IPS-20b (cell line): Measurements from ENCODE around the gene EPM2A.

ENCODE experiments used
- H3K27ac ChIP-seq: one replicate; pipeline ENCODE4 v1.5.1; 2013; ENCODE audit warnings: low read length
- H3K27me3 ChIP-seq: 2 replicates; pipeline ENCODE4 v1.6.1; 2013; ENCODE audit warnings: mild to moderate bottlenecking, low read length, inconsistent platforms; ENCODE audit not compliant: insufficient read depth
- H3K36me3 ChIP-seq: 2 replicates; pipeline ENCODE4 v1.6.1; 2013; ENCODE audit warnings: low read depth, mild to moderate bottlenecking, inconsistent platforms, low read length, moderate library complexity; ENCODE audit not compliant: insufficient read depth
- H3K4me1 ChIP-seq: 2 replicates; pipeline ENCODE4 v1.6.1; 2013; ENCODE audit warnings: mild to moderate bottlenecking, control low read depth, inconsistent platforms, low read length, moderate library complexity; ENCODE audit not compliant: insufficient read depth
- H3K4me3 ChIP-seq: 2 replicates; pipeline ENCODE4 v1.5.1; 2013; ENCODE audit warnings: mild to moderate bottlenecking, low read length, inconsistent platforms
- H3K9ac ChIP-seq: 2 replicates; pipeline ENCODE4 v1.6.1; 2013; ENCODE audit warnings: low read depth, mild to moderate bottlenecking, inconsistent platforms, low read length, moderate library complexity
- H3K9me3 ChIP-seq: 2 replicates; pipeline ENCODE4 v1.6.1; 2013; ENCODE audit warnings: mild to moderate bottlenecking, low read depth, low read length, inconsistent platforms; ENCODE audit not compliant: insufficient read depth

Gene EPM2A

GRCh38 chr6:145668844-145669243 is 66.5 kb downstream of the EPM2A start:
- H3K9ac ChIP-seq: no peak overlapping the region
- H3K9me3 ChIP-seq: no peaks in the 10 kb centered on the region
- H3K4me3 ChIP-seq: no peak overlapping the region
- no peaks in the 10 kb centered on the region for H3K4me1 ChIP-seq
- no peaks in the 10 kb centered on the region for H3K36me3 ChIP-seq
- no peak overlapping the region for H3K27ac ChIP-seq
- H3K27me3 ChIP-seq: no peaks in the 10 kb centered on the region

- Histone ChIP-seq H3K27ac (no peak overlapping the region), H3K9me3 (no peaks in the 10 kb centered on the region), H3K4me1 (peaks cover 3% of the 10 kb centered on the region; the same call in 1 of the 2 replicates), H3K27me3 (no peaks in the 10 kb centered on the region), H3K9ac (no peak overlapping the region), H3K4me3 (no peak overlapping the region), H3K36me3 (no peaks in the 10 kb centered on the region)
These were observed 74.6 kb downstream of the EPM2A start for GRCh38 chr6:145660676-145661075.

GRCh38 chr6:145656128-145656527 is 79.2 kb downstream of the EPM2A start:
- H3K9ac ChIP-seq: no peak overlapping the region
- H3K4me1 ChIP-seq: peaks cover 2% of the 10 kb centered on the region; the same call in 1 of the 2 replicates
- H3K27ac ChIP-seq: no peak overlapping the region
- H3K4me3 ChIP-seq: no peak overlapping the region
- no peaks in the 10 kb centered on the region for H3K27me3 ChIP-seq
- no peaks in the 10 kb centered on the region for H3K9me3 ChIP-seq
- H3K36me3 ChIP-seq: no peaks in the 10 kb centered on the region

DNA sequence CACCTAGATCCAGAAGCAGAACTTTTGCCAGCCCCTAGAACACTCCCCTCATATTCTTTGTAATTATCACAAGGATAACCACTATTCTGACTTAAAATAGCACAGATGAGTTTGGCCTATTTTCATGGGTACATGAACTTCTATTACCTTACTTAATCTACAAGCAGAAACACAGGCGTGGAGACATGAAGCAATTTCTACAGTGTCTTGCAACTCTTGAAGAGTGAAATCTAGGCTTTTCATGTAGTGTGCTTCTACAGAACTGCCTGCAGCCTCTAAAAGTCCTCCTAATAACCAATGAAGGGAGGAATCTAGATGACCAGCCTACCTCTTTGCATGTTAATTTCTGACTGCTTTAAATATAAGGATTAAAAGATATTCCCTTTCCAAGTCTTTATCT is 82.7 kb downstream of the EPM2A start:
- Histone ChIP-seq H3K27me3 (no peaks in the 10 kb centered on the region), H3K4me1 (no peaks in the 10 kb centered on the region), H3K4me3 (no peak overlapping the region), H3K27ac (no peak overlapping the region), H3K9ac (no peak overlapping the region), H3K9me3 (no peaks in the 10 kb centered on the region), H3K36me3 (no peaks in the 10 kb centered on the region)

DNA sequence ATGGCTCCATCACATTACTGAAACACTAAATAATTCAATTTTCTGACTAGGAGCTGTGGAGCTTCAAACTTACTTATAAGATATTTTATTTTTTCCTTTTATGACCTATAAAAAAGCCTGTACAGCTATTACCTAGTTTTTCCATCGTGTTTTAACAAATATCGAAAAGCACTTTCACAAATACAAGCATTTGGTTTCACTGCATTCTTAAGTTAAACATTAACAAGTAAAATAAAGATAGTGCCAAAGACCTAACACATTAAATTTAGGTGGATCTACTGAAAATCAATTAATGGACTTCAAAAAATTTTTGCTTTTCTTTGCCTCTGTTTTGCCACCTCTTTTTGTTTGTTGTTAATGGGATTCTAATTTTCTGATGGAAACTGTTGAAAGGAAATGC is 83.3 kb downstream of the EPM2A start:
- no peak overlapping the region for H3K27ac ChIP-seq
- H3K9me3 ChIP-seq: no peaks in the 10 kb centered on the region
- H3K36me3 ChIP-seq: no peaks in the 10 kb centered on the region
- H3K27me3 ChIP-seq: no peaks in the 10 kb centered on the region
- H3K4me3 ChIP-seq: no peak overlapping the region
- no peak overlapping the region for H3K9ac ChIP-seq
- no peaks in the 10 kb centered on the region for H3K4me1 ChIP-seq

DNA sequence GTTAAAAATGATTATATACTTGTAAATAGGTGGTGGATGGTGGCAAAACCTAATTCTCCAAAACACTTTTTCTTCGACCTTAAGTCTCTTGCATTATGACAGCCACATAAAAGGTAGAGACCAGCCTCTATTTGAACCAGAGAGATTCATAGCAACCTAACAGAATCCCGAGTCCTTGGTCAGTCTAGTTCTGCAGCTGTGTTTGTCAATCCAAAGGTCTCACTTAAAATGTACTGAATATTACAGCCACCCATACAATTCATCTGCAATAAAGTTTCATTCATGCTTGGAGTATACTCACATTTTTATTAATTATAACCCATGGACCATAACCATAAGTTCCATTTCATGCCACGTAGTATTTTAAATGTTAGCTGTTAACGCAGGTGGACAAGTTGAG is 87.2 kb downstream of the EPM2A start:
- no peaks in the 10 kb centered on the region for H3K27me3 ChIP-seq
- H3K9ac ChIP-seq: no peak overlapping the region
- H3K36me3 ChIP-seq: no peaks in the 10 kb centered on the region
- no peak overlapping the region for H3K4me3 ChIP-seq
- H3K4me1 ChIP-seq: no peaks in the 10 kb centered on the region
- H3K9me3 ChIP-seq: no peaks in the 10 kb centered on the region
- H3K27ac ChIP-seq: no peak overlapping the region

DNA sequence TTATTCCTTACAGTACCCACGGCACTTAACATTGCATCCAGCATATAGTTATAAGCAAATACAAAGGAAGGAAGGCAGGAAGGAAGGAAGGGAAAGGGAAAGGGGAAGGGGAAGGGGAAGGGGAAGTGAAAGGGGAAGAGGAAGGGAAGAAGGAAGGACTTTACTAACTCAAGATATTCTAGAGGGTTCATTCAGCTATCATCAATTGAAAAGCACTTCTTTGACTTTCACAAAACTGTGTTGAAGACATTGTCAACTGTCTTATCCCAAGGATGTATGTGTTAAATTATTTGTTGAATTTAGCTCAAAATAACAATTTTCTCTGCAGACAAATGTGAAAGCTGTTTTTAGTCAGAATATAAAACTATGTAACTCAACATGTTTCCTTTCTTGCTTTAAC is 87.7 kb downstream of the EPM2A start:
- H3K36me3 ChIP-seq: no peaks in the 10 kb centered on the region
- H3K4me1 ChIP-seq: no peaks in the 10 kb centered on the region
- H3K9me3 ChIP-seq: no peaks in the 10 kb centered on the region
- no peak overlapping the region for H3K4me3 ChIP-seq
- no peaks in the 10 kb centered on the region for H3K27me3 ChIP-seq
- no peak overlapping the region for H3K9ac ChIP-seq
- H3K27ac ChIP-seq: no peak overlapping the region

- no peak overlapping the region for H3K4me3 ChIP-seq
- no peaks in the 10 kb centered on the region for H3K4me1 ChIP-seq
- no peak overlapping the region for H3K9ac ChIP-seq
- H3K27ac ChIP-seq: no peak overlapping the region
- H3K9me3 ChIP-seq: no peaks in the 10 kb centered on the region
- no peaks in the 10 kb centered on the region for H3K36me3 ChIP-seq
- H3K27me3 ChIP-seq: no peaks in the 10 kb centered on the region
These were observed 91.6 kb downstream of the EPM2A start for GRCh38 chr6:145643760-145644159.

- no peak overlapping the region for H3K9ac ChIP-seq
- H3K36me3 ChIP-seq: no peaks in the 10 kb centered on the region
- H3K27ac ChIP-seq: no peak overlapping the region
- H3K4me3 ChIP-seq: 0 out of 2 replicates have a peak overlapping the region, but pooled peaks have one; percentile 27
- no peaks in the 10 kb centered on the region for H3K27me3 ChIP-seq
- no peaks in the 10 kb centered on the region for H3K9me3 ChIP-seq
- H3K4me1 ChIP-seq: no peaks in the 10 kb centered on the region
These were observed 101.2 kb downstream of the EPM2A start for GRCh38 chr6:145633981-145634627.

- Histone ChIP-seq H3K4me3 (no peak overlapping the region), H3K27me3 (no peaks in the 10 kb centered on the region), H3K9me3 (no peaks in the 10 kb centered on the region), H3K27ac (no peak overlapping the region), H3K36me3 (no peaks in the 10 kb centered on the region), H3K9ac (no peak overlapping the region), H3K4me1 (no peaks in the 10 kb centered on the region)
These were observed 102.3 kb downstream of the EPM2A start for GRCh38 chr6:145632971-145633370.

GRCh38 chr6:145631374-145631773 is 103.9 kb downstream of the EPM2A start:
- H3K4me1 ChIP-seq: no peaks in the 10 kb centered on the region
- H3K36me3 ChIP-seq: no peaks in the 10 kb centered on the region
- no peak overlapping the region for H3K9ac ChIP-seq
- no peak overlapping the region for H3K4me3 ChIP-seq
- H3K27ac ChIP-seq: no peak overlapping the region
- no peaks in the 10 kb centered on the region for H3K27me3 ChIP-seq
- H3K9me3 ChIP-seq: no peaks in the 10 kb centered on the region

DNA sequence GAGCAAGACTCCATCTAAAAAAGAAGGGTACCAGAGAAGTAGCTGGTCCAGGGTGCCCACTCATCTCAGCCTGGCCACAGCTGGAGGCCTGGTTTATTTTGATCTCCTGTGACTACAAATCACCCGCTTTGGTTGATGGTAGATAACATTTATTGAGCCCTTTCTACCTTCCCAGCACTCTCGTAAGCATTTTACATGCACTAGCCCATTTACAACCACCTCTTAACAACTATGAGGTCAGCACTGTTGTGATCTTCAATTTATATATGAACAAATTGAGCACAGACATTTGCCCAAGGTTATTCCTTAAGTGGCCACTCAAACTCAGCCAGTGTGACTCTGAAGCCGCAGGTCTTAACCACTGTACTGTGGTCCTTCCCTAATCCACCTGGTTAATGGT is 104.7 kb downstream of the EPM2A start:
- H3K36me3 ChIP-seq: no peaks in the 10 kb centered on the region
- H3K27ac ChIP-seq: no peak overlapping the region
- no peak overlapping the region for H3K4me3 ChIP-seq
- H3K4me1 ChIP-seq: no peaks in the 10 kb centered on the region
- no peaks in the 10 kb centered on the region for H3K9me3 ChIP-seq
- H3K9ac ChIP-seq: no peak overlapping the region
- no peaks in the 10 kb centered on the region for H3K27me3 ChIP-seq
